GM21528 (cell line): Measurements from ENCODE around the gene FAM171A1.

Experiments
- ATAC-seq: cut with Tn5 transposase; IDR thresholded peaks from one replicate; pipeline ENCODE4 v1.9.1; 2021; ENCODE audit warnings: mild to moderate bottlenecking, moderate library complexity; ENCODE audit not compliant: unreplicated experiment, low FRiP score

The FAM171A1 gene

DNA sequence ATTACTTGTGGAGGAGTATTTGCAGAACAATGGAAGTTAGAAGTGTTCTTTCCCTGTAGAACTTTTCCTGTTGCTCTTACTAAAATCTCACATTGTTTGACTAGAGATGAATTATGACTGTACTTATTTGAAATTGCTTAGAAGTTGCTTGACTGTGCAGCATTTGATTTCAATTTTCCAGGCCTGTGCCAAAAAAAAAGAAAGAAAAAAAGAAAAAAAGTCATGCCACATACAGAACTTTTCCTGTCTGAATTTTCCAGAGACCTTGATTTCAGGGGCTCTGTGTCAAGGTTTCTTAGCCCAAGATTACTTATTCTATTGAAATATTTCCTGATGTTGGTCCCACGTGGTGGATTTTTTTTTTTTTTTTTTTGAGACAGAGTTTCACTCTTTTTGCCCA, 3.5 kb upstream of the FAM171A1 start:
- ATAC-seq: no peak

DNA sequence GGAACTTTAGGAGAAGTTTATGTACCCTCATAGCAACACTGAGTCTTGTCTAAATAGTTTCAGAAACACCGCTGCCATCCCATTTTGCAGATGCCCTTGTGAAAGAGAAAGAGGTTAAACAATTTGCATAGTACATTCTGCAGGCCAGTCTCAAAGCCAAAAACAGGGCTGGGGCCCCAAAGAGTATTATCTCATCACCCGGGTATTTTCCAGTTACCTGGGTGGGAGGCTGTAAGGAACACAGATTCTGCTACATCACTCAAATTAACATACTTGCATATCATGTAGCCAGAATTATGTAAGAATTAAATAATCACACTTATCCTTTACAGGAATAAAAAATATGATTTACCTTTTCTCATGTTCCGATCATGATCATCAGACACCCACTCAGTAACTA, 3.1 kb upstream of the FAM171A1 start:
- ATAC-seq: peak; percentile 49

- no peak for ATAC-seq
Observed at GRCh38 chr10:15373199-15373598, 2.1 kb upstream of the FAM171A1 start.

- no peak for ATAC-seq
Observed at GRCh38 chr10:15370212-15370855, 755 bp downstream of the FAM171A1 start.

DNA sequence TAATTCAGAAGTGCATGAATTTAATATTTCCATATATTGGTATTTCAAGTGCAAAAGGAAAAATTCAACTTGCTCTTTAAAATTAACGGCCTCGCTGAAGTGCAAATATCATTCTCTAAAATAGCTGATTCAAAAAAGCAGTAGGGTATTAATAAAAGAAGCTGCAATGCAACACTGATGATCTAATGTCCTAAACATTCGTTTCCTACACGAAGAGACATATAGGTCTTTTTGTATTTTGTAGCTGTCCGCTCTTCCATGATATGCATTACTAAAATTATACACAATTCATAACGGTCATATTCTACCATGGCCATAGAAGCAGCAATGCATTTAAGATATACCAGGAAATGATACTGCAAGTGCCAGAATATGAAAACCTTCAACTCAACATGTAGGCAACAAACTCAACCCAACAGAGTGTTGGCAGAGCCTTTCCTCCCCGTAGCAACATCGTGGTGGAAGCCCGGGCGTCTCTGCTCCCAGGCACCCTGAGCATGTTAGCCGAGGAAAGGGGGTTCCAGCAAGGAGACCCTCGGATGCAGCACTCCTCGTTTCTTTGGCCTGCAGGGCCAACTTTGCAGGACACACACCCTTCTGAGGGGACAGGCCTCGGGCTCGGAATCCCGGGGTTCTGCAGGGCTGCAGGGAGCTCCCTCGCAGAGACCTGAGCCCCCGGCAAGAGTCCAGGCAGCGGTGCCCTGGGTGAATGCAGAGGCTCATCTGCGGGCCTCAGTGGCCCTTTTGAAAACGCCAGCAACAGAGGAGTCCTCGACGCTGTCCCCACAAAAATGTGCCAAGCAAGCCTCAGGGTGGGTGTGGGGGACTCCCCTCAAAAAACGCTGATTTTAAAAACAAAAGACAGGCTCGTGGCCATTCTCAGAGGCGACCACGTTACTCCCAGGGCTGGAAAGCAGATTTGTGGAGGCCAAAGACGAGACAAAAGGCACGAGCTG, 1.6 kb downstream of the FAM171A1 start:
- ATAC-seq: no peak

DNA sequence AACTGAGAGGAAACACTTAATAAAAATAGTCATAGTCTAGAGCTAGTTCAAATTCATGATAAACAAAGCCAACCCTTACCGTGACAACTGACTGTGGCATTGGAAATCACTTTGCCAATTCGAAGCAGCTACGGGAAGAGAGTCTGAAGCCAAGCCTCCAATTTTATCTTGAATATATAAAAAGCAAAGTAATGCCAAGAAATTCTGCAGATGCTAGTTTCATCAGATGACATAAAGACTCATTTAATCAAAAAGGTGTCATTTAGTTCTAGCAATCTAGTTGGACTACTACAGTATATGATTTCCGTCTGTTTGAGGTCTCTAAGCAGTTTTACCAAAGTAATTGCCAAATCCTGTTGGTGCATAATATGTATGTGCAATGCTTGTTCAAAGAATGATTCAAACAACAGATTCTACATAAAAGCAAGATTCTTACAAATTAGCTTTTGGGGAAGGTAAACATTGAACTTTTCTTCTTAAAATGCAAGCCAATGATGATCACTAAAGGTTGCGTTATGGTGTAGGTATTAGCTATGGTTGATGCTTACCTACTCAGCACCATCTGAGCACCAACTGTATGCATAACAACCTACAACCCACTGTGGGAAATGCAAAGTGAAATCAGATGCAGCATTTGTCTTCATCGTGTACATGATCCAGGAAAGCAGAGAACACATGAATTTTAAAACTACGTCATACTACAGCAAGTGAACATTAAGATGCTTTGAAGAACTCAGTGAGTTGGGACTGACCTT, 2.8 kb downstream of the FAM171A1 start:
- no peak for ATAC-seq

DNA sequence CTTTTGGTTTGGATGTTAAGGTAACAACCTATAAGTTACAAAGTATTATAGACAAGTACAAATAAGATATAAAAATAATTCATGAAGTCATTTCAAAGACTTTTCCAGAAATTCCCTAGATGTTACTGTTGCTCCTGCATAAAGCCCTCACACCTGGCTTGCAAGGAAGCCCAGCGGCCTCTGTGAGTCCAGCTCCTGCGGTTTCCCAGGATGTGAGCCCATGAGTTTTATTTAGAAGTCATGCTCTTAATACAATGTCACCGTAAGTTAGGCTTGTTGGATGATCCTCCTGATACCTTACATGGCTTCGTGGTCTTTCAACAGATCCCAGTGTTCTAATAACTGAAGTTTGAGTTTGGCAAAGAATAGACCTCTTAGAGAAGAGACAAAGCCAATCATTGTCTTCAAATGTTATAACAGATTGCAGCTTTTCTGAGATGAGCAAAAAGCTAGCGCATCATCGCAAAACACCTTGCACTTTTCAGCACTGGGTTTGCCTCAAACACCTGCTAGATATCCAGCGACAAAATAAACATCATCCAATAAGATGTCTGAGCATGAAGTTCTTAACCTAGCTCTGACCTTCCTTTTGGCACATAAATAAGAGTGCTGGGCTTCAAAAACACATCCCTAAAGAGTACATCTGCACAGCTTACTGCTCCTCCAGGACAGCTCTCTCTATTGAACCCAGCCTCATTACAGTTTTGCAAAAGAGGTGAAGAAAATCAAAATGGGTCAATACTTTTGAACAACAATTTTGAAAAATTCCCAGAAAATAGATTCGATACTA, 3.6 kb downstream of the FAM171A1 start:
- no peak for ATAC-seq

DNA sequence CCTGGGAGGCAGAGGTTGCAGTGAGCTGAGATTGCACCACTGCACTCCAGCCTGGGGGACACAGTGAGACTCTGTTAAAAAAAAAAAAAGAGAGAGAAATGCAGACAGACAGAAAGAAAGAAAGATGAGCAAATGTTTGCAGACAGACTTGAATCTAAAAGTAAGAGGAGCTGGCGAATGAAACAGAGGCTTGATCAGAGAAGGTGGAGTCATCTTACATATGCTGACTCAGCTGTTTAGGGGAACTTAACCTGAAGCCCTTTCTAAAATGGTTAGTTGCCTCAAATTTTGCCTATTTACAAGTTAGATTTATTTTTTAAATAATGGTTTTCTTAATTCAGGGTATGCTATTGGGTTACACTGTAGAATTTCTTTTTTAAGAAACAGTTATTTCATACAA, 5.4 kb downstream of the FAM171A1 start:
- ATAC-seq: no peak

DNA sequence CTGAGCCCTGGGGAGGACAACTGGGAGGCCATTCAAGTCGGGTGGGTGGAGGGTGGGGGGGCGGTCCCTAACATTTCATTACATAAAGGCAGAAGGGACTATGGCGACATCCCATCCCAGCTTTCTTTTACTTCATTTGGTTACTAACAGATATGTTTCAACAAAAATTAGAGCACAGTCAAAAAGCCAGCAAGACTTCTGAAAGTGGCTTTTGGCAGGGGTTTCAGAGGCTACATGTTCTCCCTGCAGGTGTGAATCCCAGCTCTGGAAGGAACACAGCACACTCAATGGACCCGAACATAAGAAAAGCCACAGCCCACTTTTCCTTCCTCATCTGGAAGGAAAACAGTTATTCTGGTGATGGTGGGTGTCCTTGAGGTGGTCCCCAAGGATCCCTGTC, 7.1 kb downstream of the FAM171A1 start:
- ATAC-seq: no peak

GRCh38 chr10:15363031-15363430, 8.1 kb downstream of the FAM171A1 start:
- no peak for ATAC-seq

GRCh38 chr10:15361131-15361530, 10.0 kb downstream of the FAM171A1 start:
- no peak for ATAC-seq

- no peak for ATAC-seq
Observed at GRCh38 chr10:15360566-15360965, 10.5 kb downstream of the FAM171A1 start.

DNA sequence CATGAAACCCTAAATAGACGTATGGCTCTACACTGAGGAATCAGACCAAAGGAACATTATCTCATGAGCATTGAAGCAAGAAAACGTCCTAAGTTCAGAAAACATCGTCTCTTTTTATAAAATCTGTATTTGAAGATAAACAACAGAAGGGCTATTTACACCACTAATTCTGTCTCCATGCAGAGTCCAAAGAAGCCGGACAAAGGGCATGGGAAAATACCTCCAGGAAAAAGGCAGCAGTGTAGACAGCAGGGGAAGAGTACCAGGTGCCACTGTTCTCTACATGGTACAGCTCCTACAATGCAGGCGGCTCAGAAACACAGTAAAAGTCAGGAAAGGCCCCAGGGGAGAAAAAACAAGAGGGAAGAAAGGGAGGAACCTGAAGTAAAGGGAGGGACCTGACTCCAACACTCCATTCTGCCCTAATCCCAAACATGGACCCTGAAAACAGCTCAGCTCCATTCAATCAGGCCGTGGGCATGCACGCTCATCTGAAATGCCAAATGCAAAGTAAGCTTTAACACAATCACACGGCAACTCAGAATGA, 17.5 kb downstream of the FAM171A1 start:
- ATAC-seq: no peak

- no peak for ATAC-seq
Observed at GRCh38 chr10:15352836-15353235, 18.3 kb downstream of the FAM171A1 start.

- no peak for ATAC-seq
Observed at GRCh38 chr10:15352201-15352600, 18.9 kb downstream of the FAM171A1 start.

GRCh38 chr10:15351099-15351820, 19.8 kb downstream of the FAM171A1 start:
- no peak for ATAC-seq

DNA sequence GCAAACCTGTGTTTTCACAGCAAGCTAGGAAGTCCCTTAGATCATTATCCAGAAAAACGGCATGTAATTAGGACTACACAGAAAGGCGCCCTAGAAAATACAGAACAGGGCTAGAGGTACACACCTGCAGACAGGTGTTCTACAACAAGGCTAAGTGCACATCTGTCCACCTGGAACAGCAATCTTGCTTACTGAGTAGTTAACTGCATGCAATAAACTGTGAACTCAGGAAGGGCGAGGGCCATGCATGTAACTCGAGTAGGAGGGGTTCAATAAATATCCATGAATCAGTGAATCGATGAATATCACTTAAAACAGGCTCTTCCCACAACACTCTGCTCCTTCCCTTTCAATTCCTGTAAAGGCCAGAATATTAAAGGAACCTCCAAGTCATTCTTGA, 22.0 kb downstream of the FAM171A1 start:
- no peak for ATAC-seq

DNA sequence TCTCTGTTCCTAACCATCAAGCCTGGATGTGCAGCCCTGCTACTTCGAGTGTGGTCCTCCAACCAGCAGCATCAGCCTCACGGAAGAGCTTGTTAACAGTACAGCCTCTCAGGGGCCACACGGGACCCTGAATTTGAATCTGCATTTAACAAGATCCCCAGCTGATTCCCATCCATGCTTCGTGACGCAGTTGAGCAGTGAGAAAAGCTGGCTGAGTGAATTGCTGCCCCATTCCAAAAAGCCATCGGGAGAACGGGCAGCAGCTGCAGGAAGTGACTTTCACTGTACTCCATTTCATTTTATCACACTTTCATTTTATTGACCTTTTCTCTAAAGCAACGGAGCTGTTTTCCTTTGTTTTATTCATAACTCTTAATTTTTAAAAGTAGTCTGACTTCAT, 22.5 kb downstream of the FAM171A1 start:
- no peak for ATAC-seq

DNA sequence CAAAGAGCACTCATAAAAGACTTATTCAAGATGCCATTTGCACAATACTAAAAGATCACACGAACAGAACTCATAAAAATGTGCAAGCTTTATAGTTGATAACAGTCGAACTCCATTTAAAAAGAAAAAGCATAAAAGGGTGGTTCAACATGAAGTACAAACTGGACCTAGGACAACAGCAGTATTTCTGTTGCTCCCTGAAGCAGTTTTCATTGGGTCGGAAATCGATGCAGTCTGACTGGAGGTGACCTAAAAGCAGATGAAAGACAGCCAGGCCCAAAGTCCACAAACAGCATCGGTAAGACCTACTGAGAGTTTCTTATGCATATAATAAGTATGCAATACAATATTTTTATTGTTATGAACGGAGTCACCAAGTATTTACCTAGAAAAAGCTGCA, 23.9 kb downstream of the FAM171A1 start:
- ATAC-seq: no peak
